Activated effector memory CD4-positive, alpha-beta T cell treated with Interleukin-2 at 50 U/mL for 16 hours (primary cell): ENCODE data around the gene EDAR.

Experiments used
- DNase-seq: peaks from one replicate; pipeline ENCODE4 v3.0.0-alpha.2; 2020

EDAR gene

GRCh38 chr2:108988796-108989713 is at the start of gene EDAR:
TSS of gene EDAR (minus strand) at chr2:108989220. CDS start at chr2:108931014, 58,206 bp downstream.
- peak; percentile 8 for DNase-seq

GRCh38 chr2:109033171-109033570 is 44.2 kb upstream of the EDAR start:
- no peak for DNase-seq

GRCh38 chr2:109032229-109032820 is 43.3 kb upstream of the EDAR start:
- peak; percentile 26 for DNase-seq

DNA sequence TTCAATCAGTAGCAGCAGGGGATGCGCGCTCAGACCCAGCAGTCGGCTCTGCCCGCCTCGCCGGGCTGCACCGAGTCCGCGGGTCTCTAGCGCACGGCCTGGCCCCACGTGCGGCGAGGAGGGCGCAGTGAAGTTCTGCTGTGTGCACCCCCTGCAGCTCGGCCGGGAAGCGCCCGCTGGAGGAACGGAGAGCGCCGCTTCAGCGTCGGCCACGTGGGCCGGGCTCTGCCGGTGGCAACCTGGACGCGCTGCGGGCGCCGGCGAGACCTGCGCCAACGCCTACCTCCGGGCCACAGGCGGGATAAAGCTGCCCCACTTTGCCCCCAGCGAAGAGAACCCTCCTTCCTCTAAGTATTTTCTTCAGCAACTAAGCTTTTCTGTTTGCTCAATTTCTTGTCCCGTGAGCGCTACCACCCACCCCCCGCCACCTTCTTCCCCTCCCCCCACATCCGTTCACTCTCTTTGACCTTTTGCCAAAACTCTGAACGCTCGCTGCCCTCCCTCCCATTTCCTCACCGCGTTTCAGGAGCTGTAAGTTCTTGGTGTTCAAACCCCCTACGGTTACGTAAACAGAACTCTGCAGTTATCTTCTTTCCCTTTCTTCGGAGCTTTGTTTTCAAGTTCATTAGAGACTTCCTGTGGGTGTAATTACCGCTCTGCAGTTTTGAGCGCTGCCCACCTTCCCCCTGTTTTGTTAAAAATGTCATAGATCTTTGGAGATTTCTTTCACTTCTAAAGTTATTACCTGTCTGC is 42.6 kb upstream of the EDAR start:
- peak; percentile 57 for DNase-seq

DNA sequence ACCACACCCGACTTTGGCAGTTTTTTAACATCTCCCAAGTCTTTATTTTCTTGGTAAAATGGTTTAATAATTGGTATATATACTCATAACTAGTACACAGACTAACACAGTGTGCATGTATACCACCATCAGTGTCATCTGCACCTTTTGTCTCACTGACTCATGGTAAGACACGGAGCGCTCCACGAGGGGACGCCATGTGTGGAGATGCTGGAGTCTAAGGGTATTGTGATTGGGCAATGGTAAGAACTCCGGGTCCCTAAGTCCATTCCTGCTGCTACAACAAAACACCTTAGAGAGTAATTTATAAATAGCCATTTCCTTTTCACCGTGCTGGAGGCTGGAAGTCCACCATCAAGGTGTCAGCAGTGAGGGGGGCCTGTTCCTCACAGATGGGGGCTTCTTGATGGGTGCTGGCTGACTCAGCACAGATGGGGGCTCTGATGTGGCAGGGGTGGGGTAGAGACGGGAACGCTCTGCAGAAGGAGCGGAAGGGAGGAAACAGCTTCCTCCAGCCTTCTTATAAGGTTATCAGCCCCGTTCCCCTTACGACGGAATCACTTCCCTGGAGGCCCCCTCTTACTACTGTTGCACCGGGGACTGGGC is 42.0 kb upstream of the EDAR start:
- DNase-seq = no peak

GRCh38 chr2:109029490-109030201 is 40.6 kb upstream of the EDAR start:
- no peak for DNase-seq

GRCh38 chr2:109028738-109029489 is 39.9 kb upstream of the EDAR start:
- no peak for DNase-seq

DNA sequence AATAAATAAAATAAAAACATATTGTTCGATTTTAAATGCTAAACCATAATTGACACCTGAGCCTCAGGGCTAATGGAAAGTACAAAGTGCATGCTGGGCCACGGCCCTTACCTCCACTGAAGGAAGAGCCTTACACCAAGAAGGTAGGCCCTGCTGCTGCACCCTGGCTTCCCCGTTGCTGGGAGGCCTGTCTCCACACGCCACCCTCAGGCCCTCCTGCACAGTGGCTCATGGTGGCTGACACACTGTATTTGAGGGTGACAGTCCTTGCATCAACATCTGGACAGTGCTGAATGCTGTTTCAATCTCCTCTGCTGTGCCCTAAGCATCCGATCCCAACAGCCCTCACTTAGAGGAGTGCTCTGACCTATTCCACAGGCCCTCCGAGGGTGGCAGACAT is 39.3 kb upstream of the EDAR start:
- DNase-seq = no peak

- DNase-seq = no peak
Measured at GRCh38 chr2:109027702-109028101, 38.7 kb upstream of the EDAR start.

- no peak for DNase-seq
Measured at GRCh38 chr2:109024477-109024876, 35.5 kb upstream of the EDAR start.

DNA sequence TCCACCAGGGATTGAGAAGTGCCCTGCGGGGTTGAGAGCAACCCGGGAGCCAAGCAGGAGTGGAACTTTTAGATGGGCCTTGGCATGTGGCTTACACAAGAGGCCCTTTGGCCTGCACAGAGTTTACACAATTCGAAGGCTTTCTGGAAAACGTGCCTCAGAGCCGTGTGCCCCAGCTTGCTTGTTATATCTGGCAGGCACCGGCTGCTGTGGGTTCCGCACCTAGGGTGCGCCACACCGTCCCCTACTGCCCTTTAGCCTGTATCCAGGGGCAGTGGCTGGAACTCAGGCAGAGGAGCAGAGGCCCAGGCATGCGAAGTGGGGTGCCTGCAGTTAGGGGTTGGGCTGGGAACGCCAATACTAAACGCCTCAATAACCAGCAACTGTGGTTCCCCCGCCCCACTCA is 32.9 kb upstream of the EDAR start:
- no peak for DNase-seq

- DNase-seq = no peak
Measured at GRCh38 chr2:109020217-109020637, 31.2 kb upstream of the EDAR start.

DNA sequence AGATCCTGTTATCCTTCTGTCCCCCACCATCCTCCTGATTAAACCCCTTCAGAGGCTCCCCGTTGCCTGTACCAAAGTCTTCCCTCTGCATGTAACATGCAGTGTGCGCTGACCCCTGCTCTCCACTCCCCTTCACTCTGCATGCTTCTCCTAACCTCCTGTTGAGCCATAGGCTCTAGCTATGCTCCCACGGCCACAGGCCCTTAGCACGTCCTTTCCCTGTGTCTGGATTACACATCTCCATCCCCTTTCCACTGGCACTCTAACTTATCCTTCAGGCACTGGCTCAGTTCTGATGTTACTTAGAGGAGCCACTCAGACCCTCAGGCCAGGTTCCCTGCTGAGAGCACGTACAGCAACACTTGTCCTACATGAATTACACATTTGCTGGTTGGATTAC is 29.4 kb upstream of the EDAR start:
- no peak for DNase-seq

- no peak for DNase-seq
Measured at GRCh38 chr2:109017017-109017416, 28.0 kb upstream of the EDAR start.

DNA sequence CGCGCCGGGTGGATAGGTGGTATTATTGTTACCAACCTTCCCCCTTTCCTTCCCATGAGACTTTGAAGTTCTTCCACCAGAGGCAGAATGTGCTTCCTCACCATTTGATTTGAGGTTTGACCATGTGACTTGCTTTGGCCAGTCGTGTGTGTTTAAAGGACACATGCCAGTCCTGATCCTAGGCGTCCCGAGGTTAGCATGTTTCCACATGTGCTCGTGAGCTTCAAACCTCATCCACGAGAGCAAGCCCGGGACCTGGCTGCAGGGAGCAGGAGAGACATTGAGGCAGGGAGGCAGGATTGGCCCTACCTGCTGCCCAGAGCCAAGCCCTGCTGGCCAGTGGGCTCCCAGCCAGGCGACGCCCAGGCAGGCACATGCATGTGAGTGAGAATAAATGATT is 27.4 kb upstream of the EDAR start:
- DNase-seq = no peak

- no peak for DNase-seq
Measured at GRCh38 chr2:109014476-109014875, 25.5 kb upstream of the EDAR start.

DNA sequence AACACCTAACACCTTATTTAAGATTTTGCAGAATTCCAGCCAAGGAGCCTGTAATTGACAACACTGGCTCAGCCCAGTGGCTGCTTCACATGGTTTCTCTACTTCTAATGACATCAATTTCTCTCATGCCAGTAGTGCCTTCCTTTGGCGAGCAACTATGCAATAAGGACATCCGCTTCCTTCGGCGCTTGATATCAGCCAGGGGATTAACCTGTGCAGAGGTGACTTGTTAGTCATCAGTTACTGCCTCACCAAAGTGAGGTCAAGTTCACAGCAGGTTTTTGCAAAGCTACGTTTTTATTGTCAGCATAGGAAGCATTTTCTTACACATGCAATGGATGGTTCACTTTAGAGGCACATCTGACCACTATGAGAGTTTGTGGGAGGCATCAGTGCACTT is 24.0 kb upstream of the EDAR start:
- DNase-seq = no peak

DNA sequence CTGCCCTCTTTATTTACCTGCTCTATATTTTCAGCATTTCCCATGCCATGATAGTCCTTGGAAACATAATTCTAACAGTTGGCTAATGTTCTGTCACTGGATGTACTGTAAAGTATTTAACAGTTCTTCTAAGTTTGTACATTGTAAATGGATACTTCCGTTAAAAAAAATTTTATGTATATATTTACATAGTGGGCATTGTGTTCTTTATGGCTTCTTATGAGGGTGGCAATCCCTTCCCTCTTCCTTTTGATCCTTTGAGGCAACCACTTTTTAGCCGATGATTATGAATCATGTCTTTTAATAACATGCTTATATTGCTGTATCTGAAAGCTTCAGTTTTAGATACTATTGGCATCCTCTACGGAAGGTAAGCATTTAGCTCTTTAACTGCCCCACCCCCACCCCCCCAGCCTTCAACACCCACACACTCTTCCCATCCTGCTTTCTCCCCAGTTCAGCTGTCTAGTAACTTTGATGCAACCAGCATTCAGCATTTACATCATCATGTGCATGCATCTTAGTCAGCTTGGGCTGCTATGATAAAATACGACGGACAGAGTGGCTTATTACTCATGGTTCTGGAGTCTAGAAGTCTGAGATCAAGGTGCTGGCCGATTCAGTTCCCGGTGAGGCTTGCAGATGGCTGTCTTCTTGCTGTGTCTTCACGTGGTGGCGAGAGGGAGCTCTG is 21.0 kb upstream of the EDAR start:
- no peak for DNase-seq

DNA sequence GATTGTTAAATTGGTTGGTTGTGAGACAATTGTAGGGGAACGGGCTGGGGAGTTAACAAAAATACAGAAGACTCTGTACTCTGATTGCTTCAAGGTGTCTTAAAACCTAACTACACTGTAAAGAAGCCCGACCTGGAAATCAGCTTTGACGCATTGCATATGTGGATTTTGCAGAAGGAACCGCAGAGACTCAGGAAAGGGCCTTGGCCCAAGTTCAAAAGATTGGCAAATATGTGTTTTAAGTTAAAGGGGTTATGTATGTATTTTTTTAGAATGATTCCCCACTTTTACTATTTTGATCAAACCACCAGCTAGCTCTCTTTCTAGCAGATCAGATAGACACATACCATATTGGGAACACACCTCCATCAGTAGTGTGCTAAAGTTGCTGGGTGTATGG is 18.0 kb upstream of the EDAR start:
- no peak for DNase-seq

DNA sequence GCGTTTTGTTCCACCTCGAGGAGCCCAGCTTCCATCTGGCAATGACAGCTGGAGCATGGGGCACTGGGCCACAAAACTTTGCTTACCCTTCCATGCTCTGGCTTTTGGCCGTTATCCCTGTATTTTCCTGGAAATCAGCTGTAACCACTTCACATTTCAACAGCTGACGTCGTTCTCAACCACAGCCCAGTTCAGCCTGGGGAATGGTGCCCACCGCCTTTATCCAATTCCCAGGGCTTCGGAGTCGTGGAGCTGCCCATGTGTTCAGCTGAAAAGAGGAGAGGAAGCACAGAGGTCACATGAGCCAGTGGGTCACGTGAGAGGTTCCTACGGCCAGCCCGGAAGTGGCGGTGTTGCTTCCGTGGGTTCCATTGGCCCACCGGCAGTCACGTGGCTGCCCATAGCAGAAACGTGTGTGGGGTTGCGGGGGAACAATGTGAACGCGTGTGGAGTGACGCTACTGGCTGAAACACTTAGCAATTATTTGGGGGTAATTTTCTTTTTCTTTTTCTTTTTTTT is 16.7 kb upstream of the EDAR start:
- no peak for DNase-seq

- no peak for DNase-seq
Measured at GRCh38 chr2:109001201-109001600, 12.2 kb upstream of the EDAR start.
